ENCODE results near the gene HPSE2. TPM values are rescaled to one million over a fixed set of nuclear protein-coding genes. Genes with fewer than 3 reads are reported as not detected.

The HPSE2 gene
- total and polyA plus RNA-seq, 2 of the 8 experiments (the other 6 are each of a cell fraction or from before 2014, with no cell fraction given): 0.41 to 0.58 TPM

GRCh38 chr10:98450618-98451017, 785.0 kb downstream of the HPSE2 start:
- Histone ChIP-seq H3K14ac (ENCODE audit: insufficient read length) (no peak overlapping the region), H2BK20ac (ENCODE audit: low read length) (no peak overlapping the region), H4K5ac (ENCODE audit: insufficient read length, low read depth, low read length) (no peak overlapping the region), H3K4me1 (replicated peaks in 1 of 4; ENCODE audit: control insufficient read depth in 3 of 4, insufficient read depth in 4 of 4, low read length in 3 of 4) (peaks cover 2 to 5% (median 3%) of the 10 kb centered on the region in 4 experiments), H3K27ac (ENCODE audit: low read depth, low read length) (no peak overlapping the region), H3K9me3 (ENCODE audit: insufficient read depth in 2 of 2, low read depth in 1 of 2, low read length in 1 of 2) (no peaks in the 10 kb centered on the region), H2BK120ac (replicated peaks; ENCODE audit: low read depth, low read length) (no peak overlapping the region), H3K4ac (replicated peaks; ENCODE audit: insufficient read length, low read depth, low read length) (no peak overlapping the region), H4K20me1 (replicated peaks in 1 of 2; ENCODE audit: control insufficient read depth in 1 of 2, insufficient read depth in 2 of 2, low read length in 2 of 2) (no peaks in the 10 kb centered on the region), H3K36me3 (ENCODE audit: control insufficient read depth in 2 of 4, insufficient read depth in 4 of 4, low read length in 3 of 4) (no peaks in the 10 kb centered on the region), H2BK12ac (ENCODE audit: low read depth, low read length) (no peak overlapping the region), H2AK5ac (ENCODE audit: low read depth, low read length) (no peak overlapping the region), H2BK5ac (ENCODE audit: low read depth, low read length) (no peak overlapping the region), H3K79me2 (ENCODE audit: control insufficient read depth in 1 of 2, insufficient read depth in 2 of 2, low read length in 2 of 2) (peaks cover 0 to 4% of the 10 kb centered on the region in 2 experiments; a peak in 1 of 4 replicates), H3K23ac (ENCODE audit: insufficient read length) (no peak overlapping the region), H4K91ac (replicated peaks; ENCODE audit: insufficient read length, low read length) (no peak overlapping the region), H3K23me2 (ENCODE audit: low read depth, low read length) (no peaks in the 10 kb centered on the region; the same call in 1 of the 2 replicates), H2AFZ (ENCODE audit: low read length) (no peak overlapping the region), H2BK15ac (ENCODE audit: low read length) (no peak overlapping the region), H4K8ac (ENCODE audit: extremely low read depth, insufficient read depth, low read length) (no peak overlapping the region), H3K9ac (replicated peaks in 1 of 4; ENCODE audit: extremely low read depth in 1 of 4, low read depth in 3 of 4, low read length in 3 of 4) (no peak overlapping the region), H3K79me1 (ENCODE audit: low read depth, low read length) (no peaks in the 10 kb centered on the region), H3K4me3 (ENCODE audit: extremely low read depth in 1 of 4, insufficient read depth in 2 of 4, low read depth in 3 of 4, low read length in 4 of 4) (no peak overlapping the region), H3K27me3 (replicated peaks in 1 of 4; ENCODE audit: control insufficient read depth in 3 of 4, extremely low read depth in 1 of 4, insufficient read depth in 3 of 4, low read length in 3 of 4) (no peaks in the 10 kb centered on the region), H3K4me2 (ENCODE audit: insufficient read depth in 1 of 2, low read depth in 2 of 2, low read length in 2 of 2) (no peak overlapping the region), H3K56ac (replicated peaks; ENCODE audit: insufficient read length, low read depth, low read length) (no peak overlapping the region), H3K18ac (ENCODE audit: extremely low read depth, low read length) (no peak overlapping the region)
- ChIA-PET CTCF (ENCODE audit: partially characterized antibody) (interaction anchor here (1.1 to 2.4 kb wide), 2 partner anchors 21 to 25 kb away, joined by 3 to 9 read pairs; no protein-coding TSS in a partner anchor), POLR2A (ENCODE audit: partially characterized antibody) (interaction anchor here (0.7 kb wide), 1 partner anchor 16 kb away, joined by 3 read pairs; no protein-coding TSS in a partner anchor)
- no peak for DNase-seq (ENCODE audit: low read depth in 1 of 2, low spot score in 2 of 2)
- 93% methylated on average over 1 of the region's 1 CpG; no CpG with 5 or more reads in 1 of the 2 experiments for WGBS, 2 experiments (ENCODE audit: extremely low coverage in 1 of 2, insufficient coverage in 1 of 2, insufficient read length in 1 of 2, insufficient replicate concordance in 2 of 2, low coverage in 1 of 2, low lambda C conversion rate in 2 of 2, missing lambda C conversion rate in 1 of 2)
- no peak for FAIRE-seq
- no peak for TF ChIP-seq CBX5 (IDR thresholded peaks at IDR 0.05; ENCODE audit: low read depth, low read length)

Data from H1 (cell line).